DOHH2 (cell line): ENCODE measurements around the gene ABCF2.

Source experiments
- H3F3A ChIP-seq: fragments of 200-600 bp; sonication (generic), shearing (Covaris generic); 2 replicates; pipeline ENCODE4 v1.6.0; 2016; ENCODE audit warnings: antibody characterized with exemption, mild to moderate bottlenecking; ENCODE audit not compliant: control insufficient read depth, insufficient read depth
- H3K27ac ChIP-seq: fragments of 200-600 bp; sonication (generic); 2 replicates; pipeline ENCODE4 v1.5.1; 2014; ENCODE audit warnings: low read depth, mild to moderate bottlenecking, low read length, moderate library complexity
- H3K27me3 ChIP-seq: fragments of 200-600 bp; sonication (generic); 2 replicates; pipeline ENCODE4 v1.6.1; 2014; ENCODE audit warnings: mild to moderate bottlenecking, low read length, mixed read lengths; ENCODE audit not compliant: control insufficient read depth
- H3K36me3 ChIP-seq: fragments of 200-600 bp; sonication (generic); 2 replicates; pipeline ENCODE4 v1.6.1; 2014; ENCODE audit warnings: mild to moderate bottlenecking, low read length, moderate library complexity, mixed read lengths; ENCODE audit not compliant: control insufficient read depth
- H3K4me1 ChIP-seq: fragments of 200-600 bp; sonication (generic); 2 replicates; pipeline ENCODE4 v1.6.1; 2014; ENCODE audit warnings: mild to moderate bottlenecking, low read length, mixed read lengths; ENCODE audit not compliant: control insufficient read depth
- H3K4me2 ChIP-seq: fragments of 200-600 bp; sonication (generic); 2 replicates; pipeline ENCODE4 v1.6.0; 2014; ENCODE audit warnings: mild to moderate bottlenecking, low read length, moderate library complexity
- H3K4me3 ChIP-seq: fragments of 200-600 bp; sonication (generic); 2 replicates; pipeline ENCODE4 v1.5.1; 2014; ENCODE audit warnings: mild to moderate bottlenecking, low read length, mixed read lengths
- H3K79me2 ChIP-seq: fragments of 200-600 bp; sonication (generic); 2 replicates; pipeline ENCODE4 v1.6.1; 2014; ENCODE audit warnings: mild to moderate bottlenecking, low read length, mixed read lengths; ENCODE audit not compliant: control insufficient read depth
- H3K9me2 ChIP-seq: fragments of 200-600 bp; sonication (generic); replicated peaks from 2 replicates; pipeline ENCODE4 v1.6.1; 2014; ENCODE audit warnings: mild to moderate bottlenecking, low read length, mixed read lengths; ENCODE audit not compliant: control insufficient read depth
- H3K9me3 ChIP-seq: fragments of 200-600 bp; sonication (generic); 2 replicates; pipeline ENCODE4 v1.6.1; 2014; ENCODE audit warnings: antibody characterized with exemption, low read length, mixed read lengths; ENCODE audit not compliant: control insufficient read depth, insufficient read depth
- H4K20me1 ChIP-seq: fragments of 200-600 bp; sonication (generic); 2 replicates; pipeline ENCODE4 v1.6.0; 2014; ENCODE audit warnings: low read depth, mild to moderate bottlenecking, antibody characterized with exemption, low read length, moderate library complexity; ENCODE audit not compliant: control insufficient read depth, insufficient read depth
- EZH2phosphoT487 ChIP-seq: fragments of 200-600 bp; sonication (generic); IDR thresholded peaks from 2 replicates; pipeline ENCODE4 v1.6.1; 2017; ENCODE audit warnings: borderline replicate concordance, mild to moderate bottlenecking, antibody characterized with exemption, low read length, moderate library complexity, mixed read lengths
- TF ChIP-seq, protein P1 (sequence below): fragments of 200-600 bp; sonication (generic); IDR thresholded peaks from one replicate; pipeline ENCODE4 v1.5.1; 2014; ENCODE audit warnings: antibody characterized with exemption, mild to moderate bottlenecking, low read depth, low read length; ENCODE audit not compliant: poor library complexity, severe bottlenecking

The ABCF2 gene

DNA sequence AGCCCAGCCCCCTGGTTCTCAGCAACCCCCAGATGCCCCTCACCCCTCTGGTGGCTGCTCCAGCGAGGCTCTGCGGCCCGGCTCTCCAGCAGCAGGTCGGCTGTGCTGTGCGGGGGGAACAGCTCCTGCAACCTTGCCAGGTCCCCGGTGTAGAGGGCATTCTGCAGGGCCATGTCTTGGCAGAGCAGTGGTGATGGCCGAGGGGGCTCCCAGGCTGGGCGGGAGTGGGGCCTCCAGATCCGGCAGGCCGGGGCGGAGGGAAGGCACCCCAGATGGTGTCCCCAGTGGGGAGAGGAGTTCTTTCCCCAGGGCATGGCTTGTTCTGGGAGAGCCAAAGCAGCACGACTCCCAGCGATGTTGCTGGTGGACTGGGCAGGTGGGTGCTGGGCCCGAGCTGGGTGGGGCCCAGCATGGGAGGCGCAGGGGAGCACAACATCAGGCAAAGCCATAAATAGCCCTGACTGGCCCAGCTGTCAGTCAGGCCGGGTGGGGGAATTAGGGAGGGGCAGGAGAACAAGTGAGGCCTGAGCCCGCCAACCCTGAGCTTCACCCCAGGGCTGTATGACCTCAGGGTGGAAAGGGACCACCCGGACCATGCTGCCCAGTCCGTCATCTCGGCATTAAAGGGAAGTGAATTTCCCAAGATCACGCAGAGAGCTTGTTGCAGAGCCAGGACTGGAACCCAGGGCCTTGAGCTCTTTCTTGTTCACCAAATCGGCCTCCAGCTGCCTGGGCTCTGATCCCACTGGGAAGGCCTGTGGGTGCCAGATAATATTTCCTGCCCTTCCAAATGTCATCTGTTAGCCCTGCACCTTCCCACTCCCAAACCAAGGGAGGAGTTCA is 39.4 kb downstream of the ABCF2 start:
- Histone ChIP-seq H3K4me2 (no peak overlapping the region), H3F3A (no peaks in the 10 kb centered on the region), H3K9me3 (no peaks in the 10 kb centered on the region), H3K9me2 (no peaks in the 10 kb centered on the region), H4K20me1 (no peaks in the 10 kb centered on the region), H3K4me1 (peaks cover 8% of the 10 kb centered on the region; the same call in 1 of the 2 replicates), H3K27me3 (peaks cover 32% of the 10 kb centered on the region), H3K36me3 (no peaks in the 10 kb centered on the region), H3K79me2 (no peaks in the 10 kb centered on the region), H3K4me3 (no peak overlapping the region), H3K27ac (no peak overlapping the region)
- TF ChIP-seq EZH2phosphoT487, result no peak
- TF ChIP-seq, protein P1, sequence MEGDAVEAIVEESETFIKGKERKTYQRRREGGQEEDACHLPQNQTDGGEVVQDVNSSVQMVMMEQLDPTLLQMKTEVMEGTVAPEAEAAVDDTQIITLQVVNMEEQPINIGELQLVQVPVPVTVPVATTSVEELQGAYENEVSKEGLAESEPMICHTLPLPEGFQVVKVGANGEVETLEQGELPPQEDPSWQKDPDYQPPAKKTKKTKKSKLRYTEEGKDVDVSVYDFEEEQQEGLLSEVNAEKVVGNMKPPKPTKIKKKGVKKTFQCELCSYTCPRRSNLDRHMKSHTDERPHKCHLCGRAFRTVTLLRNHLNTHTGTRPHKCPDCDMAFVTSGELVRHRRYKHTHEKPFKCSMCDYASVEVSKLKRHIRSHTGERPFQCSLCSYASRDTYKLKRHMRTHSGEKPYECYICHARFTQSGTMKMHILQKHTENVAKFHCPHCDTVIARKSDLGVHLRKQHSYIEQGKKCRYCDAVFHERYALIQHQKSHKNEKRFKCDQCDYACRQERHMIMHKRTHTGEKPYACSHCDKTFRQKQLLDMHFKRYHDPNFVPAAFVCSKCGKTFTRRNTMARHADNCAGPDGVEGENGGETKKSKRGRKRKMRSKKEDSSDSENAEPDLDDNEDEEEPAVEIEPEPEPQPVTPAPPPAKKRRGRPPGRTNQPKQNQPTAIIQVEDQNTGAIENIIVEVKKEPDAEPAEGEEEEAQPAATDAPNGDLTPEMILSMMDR, result no peak

DNA sequence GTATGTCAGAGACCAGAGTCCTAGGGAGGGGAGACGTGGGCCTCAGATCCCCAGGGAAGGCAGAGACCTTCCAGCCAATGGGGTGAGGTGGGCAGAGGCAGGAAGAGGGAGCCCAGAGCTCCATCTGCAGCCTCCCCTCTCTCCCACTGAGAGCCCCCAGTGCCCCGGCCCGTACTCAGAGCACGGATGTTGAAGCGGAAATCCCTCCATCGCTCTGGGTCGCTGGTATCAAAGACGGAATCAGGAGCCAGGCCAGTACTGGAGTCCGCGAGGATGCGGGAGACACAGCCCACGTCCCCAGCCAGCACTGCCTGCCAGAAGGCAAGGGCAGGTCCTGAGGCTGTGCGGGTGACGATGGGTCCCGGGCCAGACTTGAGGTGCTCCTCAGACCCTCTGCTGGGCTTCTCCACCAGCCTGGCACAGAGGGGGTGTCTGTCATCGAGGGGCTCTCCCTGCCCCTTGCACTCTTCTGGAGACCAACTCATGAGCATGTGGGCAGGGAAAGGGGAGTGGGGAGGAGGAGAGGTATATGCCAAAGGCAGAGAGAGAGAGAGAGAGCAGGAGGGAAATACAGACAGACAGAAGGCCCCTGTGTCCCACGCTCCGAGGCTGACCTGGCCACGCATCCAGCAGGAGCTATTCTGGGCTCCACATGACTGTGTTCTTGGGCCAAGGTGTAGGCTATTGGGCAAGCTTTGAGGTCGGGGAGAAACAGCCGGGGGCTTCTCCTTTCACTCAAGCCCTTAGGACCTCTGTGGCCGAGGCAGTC is 40.2 kb downstream of the ABCF2 start, which contains the start of gene ASB10:
TSS of gene ASB10 (minus strand) at position 611 of the 769 bp plus-strand sequence. CDS start at position 491, 120 bp downstream.
- Histone ChIP-seq H3K36me3 (no peaks in the 10 kb centered on the region), H3K9me2 (no peaks in the 10 kb centered on the region), H3K79me2 (no peaks in the 10 kb centered on the region), H3K27me3 (peaks cover 32% of the 10 kb centered on the region), H3K27ac (no peak within 1 kb of the TSS), H4K20me1 (no peaks in the 10 kb centered on the region), H3K9me3 (no peaks in the 10 kb centered on the region), H3K4me3 (no peak within 1 kb of the TSS), H3K4me2 (no peak within 1 kb of the TSS), H3K4me1 (peaks cover 8% of the 10 kb centered on the region; the same call in 1 of the 2 replicates), H3F3A (no peaks in the 10 kb centered on the region)
- TF ChIP-seq, protein P1, result no peak
- TF ChIP-seq EZH2phosphoT487, result no peak

DNA sequence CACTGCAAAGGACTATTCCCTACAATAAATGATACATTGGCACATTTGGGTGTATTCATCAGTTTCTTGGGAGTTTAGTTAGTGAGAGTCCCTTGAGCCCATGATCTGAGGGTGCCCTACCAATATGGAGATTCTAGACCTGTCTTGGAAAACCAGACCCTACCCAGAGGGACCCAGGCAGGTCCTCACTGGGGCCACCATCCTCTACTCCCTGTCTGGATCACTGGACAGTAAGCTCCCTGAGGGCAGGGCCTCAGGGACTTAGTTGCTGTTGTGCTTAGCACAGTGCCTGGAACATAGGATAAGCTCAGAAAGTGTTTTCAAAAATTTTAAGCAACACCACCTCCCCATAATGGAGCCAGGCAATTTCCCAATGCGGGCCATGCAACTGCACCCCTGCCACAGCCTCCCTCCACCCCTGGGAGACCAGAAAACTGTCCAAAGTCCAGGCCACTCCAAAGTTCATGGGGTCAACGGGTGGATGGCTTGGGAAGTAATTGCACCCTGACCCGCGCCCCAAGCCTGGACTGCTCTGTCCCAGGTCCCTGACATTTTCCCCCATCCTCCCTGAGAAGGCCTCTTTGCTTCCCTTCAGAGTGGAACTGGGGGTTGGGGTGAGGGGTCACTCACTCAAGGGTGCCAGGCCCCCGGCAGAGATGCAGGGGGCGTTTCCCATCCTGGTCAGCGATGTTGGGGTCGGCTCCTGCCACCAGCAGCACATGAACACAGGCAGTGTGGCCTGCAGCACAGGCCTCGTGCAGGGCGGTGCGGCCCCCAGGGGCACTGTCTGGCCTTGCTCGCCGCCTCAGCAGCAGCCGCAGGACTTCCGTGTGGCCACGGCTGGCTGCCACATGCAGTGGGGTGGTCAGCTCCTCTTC is 41.0 kb downstream of the ABCF2 start:
- TF ChIP-seq EZH2phosphoT487, result no peak
- TF ChIP-seq, protein P1, result no peak
- Histone ChIP-seq H3K79me2 (no peaks in the 10 kb centered on the region), H4K20me1 (no peaks in the 10 kb centered on the region), H3K36me3 (no peaks in the 10 kb centered on the region), H3K4me2 (no peak overlapping the region), H3K27ac (no peak overlapping the region), H3K4me3 (no peak overlapping the region), H3K9me2 (no peaks in the 10 kb centered on the region), H3K9me3 (no peaks in the 10 kb centered on the region), H3F3A (no peaks in the 10 kb centered on the region), H3K4me1 (peaks cover 8% of the 10 kb centered on the region; the same call in 1 of the 2 replicates), H3K27me3 (peaks cover 30% of the 10 kb centered on the region)
